Measurements from ENCODE around the gene ZNF385A.
"Not testable (repeated sequence)": the region's sequence is repeated elsewhere in the genome, so short reads cannot be mapped to it uniquely, and the experiment has no call there.

The ZNF385A gene

DNA sequence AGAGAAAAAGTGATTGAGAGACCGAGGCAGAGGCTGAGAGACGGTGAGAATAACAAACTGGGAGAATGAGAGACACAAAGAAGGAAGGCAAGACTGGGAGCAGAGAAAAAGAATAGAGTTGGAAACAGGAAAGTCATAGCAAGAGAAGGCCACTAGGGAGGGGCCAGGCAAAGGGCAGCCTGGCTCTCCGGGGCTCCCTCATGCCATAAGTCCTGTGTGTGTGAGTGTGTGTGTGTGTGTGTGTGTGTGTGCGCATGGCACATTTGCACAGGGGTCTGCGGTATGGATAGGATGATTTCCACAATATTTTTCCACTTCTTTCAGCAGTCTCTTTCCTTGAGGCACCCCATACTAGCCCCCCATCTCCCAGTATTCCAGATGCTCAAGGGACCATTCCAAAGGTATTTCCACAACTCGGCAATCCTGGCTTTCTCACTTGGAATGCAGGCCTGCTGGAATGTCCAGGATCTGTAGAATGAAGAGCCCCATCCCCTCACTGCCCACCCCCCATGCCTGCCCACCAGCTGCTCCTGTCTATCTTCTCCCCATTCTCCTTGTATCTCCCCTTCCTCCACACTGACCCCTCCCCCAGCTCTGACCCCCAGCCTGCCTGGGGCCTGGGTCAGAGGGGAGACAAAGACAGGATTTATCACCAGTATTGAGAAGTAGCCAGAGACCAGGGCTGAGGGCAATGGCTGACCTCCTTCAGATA, 29.3 kb downstream of the ZNF385A start:
- DNase-seq (ENCODE audit: low read depth), result no peak

DNA sequence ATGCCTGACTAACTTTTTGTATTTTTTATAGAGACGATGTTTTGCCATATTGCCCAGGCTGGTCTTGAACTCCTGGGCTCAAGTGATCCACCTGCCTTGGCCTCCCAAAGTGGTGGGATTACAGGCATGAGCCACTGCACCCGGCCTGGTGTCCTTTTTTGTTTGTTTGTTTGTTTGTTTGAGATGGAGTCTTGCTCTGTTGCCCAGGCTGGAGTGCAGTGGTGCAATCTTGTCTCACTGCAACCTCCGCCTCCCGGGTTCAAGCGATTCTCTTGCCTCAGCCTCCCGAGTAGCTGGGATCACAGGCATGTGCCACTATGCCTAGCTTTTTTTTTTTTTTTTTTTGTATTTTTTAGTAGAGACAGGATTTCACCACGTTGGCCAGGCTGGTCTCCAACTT, 30.3 kb downstream of the ZNF385A start:
- DNase-seq (ENCODE audit: low read depth), result not testable (repeated sequence)

DNA sequence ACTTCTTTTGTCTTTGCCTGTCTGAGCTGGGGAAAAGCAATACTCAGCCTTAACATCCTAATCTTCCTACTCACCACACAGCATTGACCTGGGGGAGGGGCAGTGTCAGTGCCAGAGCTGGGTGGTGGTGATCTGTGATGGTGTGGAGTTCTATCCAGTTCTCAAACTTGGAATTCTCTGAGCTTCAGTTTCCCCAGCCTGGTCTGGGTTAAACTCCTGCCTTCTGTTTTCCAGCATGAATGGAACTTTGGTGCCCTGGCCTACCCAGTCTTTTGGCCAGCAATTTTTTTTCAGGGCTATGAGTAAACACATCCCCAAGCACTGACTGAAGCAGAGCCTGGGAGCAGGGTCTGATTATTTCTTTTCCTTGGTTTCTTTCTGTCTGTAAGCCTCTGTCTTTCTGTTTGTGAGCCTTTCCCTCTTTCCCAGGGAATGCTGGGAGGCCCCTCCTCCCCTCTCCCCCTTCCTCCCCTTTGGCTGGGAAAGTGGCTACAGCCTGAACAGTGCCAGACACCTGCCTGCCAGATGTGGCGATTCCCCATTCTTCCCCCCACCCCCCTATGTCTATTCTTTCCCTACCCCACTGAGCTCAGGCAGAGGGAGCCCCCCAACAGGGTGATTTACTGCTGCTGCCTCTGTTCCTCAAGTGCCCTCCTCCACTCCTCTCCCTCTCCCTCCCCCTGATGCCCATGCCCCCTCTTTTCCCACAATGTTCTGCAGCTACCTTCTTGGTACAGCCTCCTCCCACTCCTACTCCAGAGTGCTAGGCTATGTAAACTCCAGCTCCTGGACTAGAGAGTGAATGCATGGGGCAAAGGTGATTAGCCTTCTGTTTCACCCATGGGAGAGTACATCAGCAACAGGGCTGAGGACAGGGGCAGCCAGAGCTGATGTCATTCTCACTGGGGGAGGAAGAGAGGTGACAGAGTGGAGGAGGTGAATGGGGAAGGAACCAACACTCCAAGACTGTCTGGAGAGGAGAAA, 31.4 kb downstream of the ZNF385A start:
- DNase-seq (ENCODE audit: low read depth), result no peak

DNA sequence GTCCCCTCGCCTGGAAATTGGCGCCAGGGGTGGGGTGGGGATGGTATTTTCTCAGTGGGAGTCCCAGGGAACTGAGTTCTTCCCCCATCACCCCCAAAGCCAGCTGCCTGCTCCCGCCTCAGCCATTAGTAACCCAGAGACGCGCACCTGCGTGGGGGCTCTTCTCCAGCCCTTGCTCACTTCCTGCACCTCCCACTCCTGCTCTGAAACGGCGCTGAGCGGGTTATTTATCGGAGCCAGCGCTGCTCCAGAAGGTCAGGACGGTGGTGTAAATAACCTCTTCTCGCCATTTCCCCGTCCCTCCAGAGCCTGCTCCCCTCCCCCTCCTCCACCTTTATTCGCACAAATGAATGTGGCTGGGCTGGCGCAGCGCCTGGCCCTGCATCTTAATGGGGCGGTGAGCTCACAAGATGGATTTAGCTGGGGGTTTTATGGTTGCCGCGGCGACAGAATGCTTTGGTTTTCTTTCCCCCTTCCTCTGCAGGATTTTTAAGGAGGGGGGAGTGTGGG, 32.5 kb downstream of the ZNF385A start:
- no peak for DNase-seq (ENCODE audit: low read depth)

DNA sequence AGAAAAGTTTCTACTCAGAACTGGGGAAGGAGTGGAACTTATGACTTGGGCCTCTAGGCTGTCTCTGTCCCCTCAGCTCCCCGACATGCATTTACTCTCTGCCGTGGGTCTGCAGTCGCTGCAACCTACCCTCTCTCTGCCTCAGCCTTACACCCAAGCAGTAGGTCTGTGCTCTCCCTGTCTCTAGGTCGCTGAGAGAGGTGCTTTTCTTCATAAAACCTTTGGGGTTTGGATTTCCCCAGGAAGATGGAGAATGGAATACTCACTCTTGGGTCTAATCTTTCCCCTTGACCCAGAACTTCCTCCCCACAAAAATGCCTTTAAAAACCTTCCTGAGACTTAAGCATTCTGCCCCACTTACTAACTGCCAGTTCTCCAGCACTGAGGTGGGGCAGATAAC, 33.2 kb downstream of the ZNF385A start:
- DNase-seq (ENCODE audit: low read depth), result no peak

DNA sequence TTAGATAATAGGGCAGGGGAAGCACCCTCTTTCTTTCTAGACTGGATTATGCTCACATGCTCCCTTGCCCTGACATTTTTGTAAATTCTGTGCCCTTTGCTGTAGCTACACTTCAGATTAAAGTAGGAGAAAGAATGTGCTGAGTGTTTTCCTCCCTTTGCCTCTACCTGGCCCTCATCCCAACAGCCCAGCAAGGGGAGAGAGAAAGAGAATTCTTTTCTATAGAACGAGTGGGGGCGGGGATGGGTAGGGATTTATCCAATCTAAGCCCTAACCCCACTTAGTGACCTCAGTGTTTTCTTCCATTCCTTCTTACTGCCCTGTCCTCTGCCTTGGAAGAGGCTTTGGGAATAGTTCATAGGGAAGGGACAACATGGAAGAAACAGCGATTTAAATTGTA, 33.8 kb downstream of the ZNF385A start:
- no peak for DNase-seq (ENCODE audit: low read depth)

DNA sequence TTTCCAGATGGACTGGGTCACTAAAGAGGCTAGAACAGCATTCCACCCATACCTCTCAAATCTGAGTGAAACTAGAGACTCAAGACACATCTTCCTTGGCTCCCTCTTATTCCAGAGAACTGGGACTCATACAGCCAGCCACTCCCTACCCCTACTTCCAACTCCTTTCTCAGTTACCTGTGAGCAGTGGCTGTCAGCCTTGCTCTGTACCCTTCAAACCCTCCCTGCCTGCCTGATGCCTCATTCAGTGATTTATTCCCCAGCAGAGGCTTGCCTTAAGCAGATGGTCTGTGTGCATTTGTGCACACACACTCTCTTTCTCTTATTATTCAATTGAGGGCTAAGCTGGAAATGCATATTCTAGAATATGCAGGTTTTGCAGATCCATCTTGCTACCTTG, 34.9 kb downstream of the ZNF385A start:
- no peak for DNase-seq (ENCODE audit: low read depth)

DNA sequence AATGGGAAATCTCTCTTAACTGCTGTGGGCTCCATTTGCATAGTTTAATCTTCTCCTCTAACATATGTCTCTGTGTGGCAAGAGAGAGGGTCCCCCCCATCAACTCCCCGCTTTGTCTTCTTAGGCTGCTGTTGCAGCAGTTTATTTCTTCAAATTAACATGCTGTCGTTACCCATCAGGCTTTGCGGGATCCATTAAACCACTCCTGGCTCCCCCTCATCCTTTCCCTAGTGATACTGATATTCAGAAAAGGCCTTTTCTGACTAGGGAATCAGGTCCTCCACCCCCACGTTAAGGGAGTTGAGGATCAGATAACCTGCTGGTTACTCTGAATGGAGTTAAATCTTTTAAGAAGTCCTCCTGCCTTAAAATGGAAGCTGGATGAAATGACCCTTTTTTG, 35.5 kb downstream of the ZNF385A start:
- DNase-seq (ENCODE audit: low read depth), result no peak

DNA sequence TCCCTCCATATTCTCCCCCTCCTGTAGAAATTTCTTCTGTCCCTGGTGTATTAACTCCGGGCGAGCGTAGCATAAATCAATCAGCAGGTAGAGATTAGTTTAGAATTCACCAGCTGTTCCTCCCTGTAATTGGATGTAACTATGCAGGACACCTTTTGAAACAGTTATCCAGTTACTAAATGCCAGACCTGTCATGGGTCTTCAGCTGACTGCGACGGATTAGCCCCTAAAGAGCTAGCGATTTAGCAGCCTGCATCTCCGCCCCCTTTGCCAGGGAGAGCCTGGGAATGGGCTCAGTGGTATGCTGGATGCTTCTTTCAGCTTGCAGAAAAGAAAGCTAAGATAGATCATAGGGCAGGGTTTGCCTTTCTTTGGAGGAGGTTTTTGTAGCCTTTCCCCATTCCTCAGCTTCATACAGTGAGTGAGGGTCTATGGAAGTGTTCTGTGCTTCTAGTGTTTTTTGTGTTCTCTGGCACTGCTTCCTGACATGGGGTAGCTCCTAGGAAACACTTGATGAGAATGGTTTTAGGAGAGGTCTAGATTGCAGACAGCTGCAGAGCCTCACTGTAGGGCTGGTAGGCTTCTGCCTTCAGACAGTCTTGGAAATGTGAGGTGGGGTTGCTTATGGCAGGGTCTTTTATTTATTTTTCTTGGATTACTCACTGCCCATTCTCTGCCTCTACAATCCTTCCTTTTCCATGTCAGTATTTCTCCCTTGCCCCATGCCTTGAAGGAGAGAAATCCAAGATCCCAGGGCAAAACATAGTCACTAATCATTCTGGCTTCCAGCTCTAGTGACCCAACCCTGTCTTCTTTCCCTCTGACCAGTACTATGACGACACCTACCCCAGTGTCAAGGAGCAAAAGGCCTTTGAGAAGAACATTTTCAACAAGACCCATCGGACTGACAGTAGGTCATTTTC, 42.9 kb downstream of the ZNF385A start:
- DNase-seq (ENCODE audit: low read depth), result no peak

DNA sequence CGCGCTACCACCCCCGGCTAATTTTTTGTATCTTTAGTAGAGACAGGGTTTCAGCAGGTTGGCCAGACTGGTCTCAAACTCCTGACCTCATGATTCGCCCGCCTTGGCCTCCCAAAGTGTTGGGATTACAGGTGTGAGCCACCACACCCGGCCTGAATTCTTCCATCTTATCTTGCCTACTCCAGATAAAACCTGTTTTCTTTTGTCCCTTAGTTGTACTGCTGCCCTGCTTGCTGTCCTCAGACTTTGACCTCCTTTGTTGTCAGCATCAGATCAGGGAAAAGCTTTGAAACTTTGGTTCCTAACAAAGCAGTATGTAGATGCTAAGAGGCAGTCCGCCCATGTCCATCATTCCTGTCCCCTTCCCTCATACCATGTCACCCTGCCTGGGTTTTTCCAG, 43.7 kb downstream of the ZNF385A start:
- no peak for DNase-seq (ENCODE audit: low read depth)

DNA sequence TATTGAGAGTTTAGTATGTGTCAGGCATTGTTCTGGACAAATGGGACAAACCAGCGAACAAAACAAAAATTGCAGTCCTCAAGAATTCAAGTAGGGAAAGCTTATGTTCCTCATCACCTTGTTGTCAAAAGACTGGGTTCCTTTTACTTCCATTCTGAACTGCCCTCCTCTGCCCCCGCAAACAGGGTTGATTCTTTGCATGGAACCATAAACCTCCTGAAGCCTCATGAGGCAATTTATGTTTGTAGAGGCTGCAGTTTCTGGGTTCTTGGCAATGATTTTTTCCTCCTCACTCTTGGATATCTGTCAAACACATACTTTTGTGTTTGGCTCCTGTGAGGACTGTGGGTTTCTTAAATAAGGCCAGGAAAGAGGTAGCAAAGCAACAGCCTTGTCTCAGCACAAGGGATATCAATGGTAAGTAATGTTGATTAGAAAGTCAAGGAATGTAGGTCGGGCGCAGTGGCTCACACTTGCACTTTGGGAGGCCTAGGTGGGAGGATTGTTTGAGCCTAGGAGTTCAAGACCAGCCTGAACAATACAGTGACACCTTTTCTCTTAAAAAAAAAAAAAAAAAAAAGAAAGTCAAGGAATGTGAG, 45.7 kb downstream of the ZNF385A start:
- no peak for DNase-seq (ENCODE audit: low read depth)

DNA sequence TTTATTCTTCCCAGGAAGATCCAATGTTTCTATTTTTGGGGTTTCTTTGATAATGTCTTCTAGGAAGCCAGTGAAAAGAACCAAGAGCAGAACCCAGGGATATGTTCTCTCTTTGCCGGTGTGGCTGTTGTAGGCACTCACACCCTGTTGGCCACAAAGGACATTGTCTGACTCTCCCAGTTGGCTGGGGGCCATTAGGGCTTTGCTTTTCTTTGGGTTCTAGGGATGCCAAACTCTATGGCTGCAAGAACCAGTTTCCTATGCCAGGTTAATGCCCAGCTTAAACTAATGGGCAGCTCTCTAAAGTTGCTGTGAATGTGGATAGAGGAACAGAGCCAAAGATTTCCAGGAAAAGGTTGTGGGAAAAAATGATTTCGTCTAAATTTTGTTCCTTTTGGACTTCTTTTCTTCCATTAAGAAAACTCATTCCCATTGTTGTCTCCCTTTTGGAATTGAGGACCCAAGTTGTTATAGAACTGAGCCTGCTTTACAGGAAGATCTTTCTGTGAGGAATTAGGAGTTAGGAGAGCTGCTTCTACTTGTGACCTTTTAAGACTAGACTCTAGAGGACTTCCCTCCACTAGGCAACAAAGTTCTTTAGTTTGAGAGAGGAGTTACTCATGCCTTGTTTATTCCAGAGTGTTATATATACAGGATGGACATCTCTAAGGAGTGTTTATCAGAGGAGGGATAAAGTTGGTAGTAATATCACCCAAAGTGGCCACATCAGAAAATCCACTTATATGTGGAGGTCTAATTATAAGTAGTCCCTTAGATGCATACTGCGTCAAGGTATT, 46.5 kb downstream of the ZNF385A start:
- DNase-seq (ENCODE audit: low read depth), result no peak

DNA sequence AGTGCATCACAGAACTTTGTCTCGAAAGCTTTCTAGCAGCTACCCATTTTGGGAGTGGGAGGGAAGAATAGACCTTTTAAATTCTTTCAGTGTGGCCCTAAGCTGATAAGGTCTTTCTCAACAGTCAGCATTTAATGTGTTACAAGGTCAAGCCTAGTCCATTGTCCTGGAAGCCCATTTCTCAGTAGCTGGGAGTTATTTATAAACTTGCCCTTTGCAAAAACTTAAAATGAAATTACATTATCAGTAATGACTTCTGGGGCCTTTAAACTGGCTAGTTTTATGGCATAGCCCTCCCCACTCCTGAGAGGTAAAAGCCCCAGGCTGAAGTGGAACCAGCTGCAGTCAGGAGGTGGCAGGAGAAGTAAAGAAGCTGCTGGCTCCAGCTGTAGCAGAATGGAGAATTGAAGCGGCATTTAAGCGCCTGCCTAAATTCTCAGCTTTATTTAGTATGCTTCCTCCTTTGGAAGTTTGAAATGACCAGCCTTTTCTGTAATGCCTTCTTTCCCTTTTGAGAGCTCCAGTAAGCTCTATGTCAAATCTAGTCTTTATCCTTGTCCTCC, 47.2 kb downstream of the ZNF385A start:
- DNase-seq (ENCODE audit: low read depth), result no peak

DNA sequence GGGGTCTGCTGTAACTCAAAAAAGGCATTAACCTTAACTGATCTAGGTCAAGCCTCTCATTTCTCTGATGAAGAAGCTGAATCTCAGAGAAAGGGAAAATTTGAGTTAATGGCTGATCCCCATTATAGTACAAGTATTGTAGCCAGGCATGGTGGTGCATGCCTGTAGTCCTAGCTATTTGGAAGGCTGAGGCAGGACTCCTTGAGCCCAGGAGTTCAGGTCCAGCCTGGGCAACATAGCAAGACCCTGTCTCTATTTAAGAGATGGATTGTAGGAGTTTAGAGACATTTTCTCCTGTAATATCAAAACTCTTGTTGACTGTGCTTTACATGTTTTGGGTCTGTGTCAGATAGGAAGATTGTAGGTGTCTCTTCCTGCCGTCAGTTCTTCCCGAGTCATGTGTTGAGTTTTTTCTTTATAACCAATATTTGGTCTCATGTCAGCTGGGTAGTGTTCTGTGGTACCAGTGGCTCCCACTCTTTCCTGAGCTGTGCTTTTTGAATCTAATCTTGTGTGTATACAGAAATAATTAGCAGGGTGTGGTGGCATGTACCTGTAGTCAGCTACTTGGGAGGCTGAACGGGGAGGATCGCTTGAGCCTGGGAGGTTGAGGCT, 51.0 kb downstream of the ZNF385A start:
- DNase-seq (ENCODE audit: low read depth), result no peak

DNA sequence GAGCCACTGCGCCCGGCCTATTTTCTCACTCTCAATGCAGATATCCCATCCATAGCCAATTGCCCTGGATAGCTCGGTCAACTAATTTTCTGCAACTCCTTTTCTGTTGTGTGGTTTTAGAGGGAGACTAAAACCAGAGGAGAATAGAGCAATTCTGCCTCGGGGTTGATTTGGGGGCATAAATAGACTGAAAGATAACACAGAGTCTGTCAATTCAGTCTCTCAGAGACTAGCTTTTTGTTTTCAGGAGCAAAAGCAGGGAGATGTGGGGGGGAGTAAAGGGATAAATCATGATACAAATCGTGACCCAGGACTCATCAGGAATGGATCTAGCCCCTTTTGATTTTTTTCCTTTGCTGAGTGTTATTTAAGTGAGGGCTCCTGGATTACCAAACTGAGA, 53.1 kb downstream of the ZNF385A start:
- no peak for DNase-seq (ENCODE audit: low read depth)

DNA sequence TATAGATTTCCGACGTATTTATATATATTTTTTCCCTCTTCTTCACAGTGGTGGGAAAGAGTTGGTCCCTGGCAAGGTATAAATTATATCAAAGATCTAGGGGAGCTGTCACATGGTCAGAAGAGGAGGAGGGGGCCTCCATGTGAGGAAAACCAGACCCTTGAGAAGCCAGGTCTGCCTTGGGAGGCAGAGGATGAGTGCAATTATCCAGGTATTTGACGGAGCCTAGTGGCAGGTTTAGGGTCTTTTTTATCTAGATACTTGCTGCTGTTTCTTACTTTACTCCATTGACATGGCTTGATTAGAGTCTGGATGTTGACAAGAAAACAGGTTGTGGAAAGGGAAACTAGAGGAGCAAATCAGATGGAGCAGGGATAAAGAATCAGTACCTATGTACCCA, 54.1 kb downstream of the ZNF385A start:
- no peak for DNase-seq (ENCODE audit: low read depth)

DNA sequence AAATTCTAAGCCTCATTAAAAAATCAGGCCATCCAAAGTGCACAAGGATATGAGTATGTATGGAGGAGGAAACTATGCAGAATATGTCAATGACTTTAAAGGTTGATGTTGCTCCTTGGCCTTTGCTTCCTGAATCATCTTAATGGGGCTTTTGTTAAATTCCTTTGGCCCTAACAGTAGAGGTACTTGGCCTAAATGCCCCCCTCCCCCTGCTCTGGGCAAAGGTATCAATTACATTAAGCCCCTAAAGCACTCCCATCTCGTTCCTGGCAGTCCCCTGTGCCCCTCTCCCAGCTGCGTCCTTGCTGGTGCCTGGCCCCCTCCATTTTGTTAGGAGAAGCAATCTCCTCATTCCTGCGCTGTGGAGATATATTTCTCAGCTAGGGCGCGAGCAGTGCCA, 54.8 kb downstream of the ZNF385A start:
- no peak for DNase-seq (ENCODE audit: low read depth)

DNA sequence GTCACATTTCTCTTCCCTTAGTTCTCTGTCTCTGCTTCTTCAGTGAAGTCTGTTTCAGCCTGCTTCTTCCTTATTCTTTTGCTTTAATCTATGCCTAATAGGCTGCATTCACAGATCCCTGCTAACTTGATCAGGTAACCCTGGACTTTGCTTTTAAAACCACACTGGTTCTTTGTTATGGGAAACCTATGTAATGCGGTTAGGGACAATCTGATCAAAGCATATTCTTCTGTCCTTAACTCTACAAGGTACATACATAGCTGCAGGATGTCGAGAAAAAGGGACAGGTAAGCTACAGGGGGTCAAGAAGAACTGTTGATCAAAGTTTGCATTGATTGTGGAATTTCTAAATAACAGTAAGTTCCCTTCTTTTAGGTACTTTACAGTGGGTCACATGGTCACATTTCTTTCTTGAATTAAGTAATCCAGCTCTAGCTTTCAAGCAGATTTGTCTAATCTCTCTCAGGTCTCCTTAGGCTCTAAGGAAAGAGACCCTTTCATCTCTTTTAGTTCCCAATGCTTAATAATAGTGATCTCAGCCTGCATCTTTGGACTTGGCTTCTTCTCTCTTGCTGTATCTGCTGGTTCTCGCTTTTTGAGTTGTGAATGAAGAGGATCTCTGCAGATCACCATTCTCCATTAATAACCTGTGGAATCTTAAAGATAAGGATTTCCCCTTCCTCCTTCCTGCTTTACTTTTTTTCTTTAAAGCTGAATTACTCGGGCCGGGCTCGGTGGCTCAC, 55.8 kb downstream of the ZNF385A start:
- no peak for DNase-seq (ENCODE audit: low read depth)

DNA sequence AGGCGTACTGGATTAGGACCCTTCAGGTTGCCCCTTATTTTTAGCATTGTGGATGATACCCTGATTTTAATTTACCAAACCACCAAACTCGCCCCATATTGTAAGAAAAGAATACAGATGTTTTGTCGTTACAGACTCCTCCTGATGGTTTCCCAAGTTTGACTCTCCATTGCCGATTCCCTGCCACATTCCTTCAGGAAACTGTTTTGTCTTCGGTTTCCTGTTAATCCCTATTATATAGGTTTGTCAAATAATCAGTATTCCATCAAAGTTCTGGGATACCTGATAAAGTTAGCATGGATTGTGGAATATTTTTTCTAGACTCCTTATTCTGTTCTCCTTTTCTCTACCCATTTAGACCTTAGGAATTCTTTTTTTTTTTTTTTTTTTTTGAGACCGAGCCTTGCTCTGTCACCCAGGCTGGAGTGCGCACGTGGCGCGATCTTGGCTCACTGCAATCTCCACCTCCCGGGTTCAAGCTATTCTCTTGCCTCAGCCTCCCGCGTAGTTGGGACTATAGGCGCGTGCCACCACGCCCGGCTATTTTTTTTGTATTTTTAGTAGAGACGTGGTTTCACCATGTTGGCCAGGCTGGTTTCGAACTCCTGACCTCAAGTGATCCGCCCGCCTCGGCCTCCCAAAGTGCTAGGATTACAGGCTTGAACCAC, 59.0 kb downstream of the ZNF385A start:
- DNase-seq (ENCODE audit: low read depth), result not testable (repeated sequence)
